GM12878 (cell line): ENCODE measurements around the gene MRGPRX1. TPM values are rescaled to one million over a fixed set of nuclear protein-coding genes. Genes with fewer than 3 reads are reported as not detected.

Experiments
- ATAC-seq: fragments of 200-7000 bp; cut with Tn5 transposase; 3 replicates; pipeline ENCODE4 v1.9.1; 2020; ENCODE audit warnings: mild to moderate bottlenecking, moderate library complexity
- BruUV-seq: library from RNA; stranded (reverse); fragments of 400-500 nt; replicated peaks from 2 replicates; lab custom pipeline; 2021; lab: Mats Ljungman, UMichigan
- CTCF ChIA-PET: fragments of 300-600 bp; sonication (Branson Sonifier 250); formaldehyde crosslinking; extraction: SDS; loops from one replicate; lab custom pipeline; 2021; ENCODE audit warnings: inconsistent platforms; lab: Yijun Ruan, JAX
- POLR2A ChIA-PET: fragments of 350-600 bp; formaldehyde crosslinking; extraction: SDS; loops from one replicate; lab custom pipeline; 2021; ENCODE audit warnings: inconsistent platforms; lab: Charles Lee
- RAD21 ChIA-PET: fragments of 300-600 bp; sonication (Branson Sonifier 250); formaldehyde crosslinking; loops from one replicate; lab custom pipeline; 2023; ENCODE audit warnings: antibody characterized with exemption; ENCODE audit not compliant: unreplicated experiment; lab: Charles Lee
- SMC1A ChIA-PET: fragments of 300-600 bp; sonication (Branson Sonifier 250); formaldehyde crosslinking; loops from one replicate; lab custom pipeline; 2023; ENCODE audit not compliant: unreplicated experiment, uncharacterized antibody; lab: Charles Lee
- DNase-seq: peaks from one replicate; pipeline ENCODE4 v3.0.0-alpha.2; 2011; ENCODE audit warnings: low read depth, low spot score
- FAIRE-seq: peaks from 3 replicates; lab custom pipeline; 2011; peaks lifted over from hg19 to GRCh38; lab: Jason Lieb, UNC
- H2AFZ ChIP-seq: 2 replicates; pipeline ENCODE4 v1.6.0; 2011; ENCODE audit warnings: low read depth, low read length, control low read depth; ENCODE audit not compliant: control insufficient read depth
- H3K27ac ChIP-seq: 2 replicates; pipeline ENCODE4 v1.5.1; 2011; ENCODE audit warnings: control low read depth; ENCODE audit not compliant: control insufficient read depth, insufficient read depth
- H3K27me3 ChIP-seq, 2 experiments: replicated peaks in 1 of 2; 2 replicates each; pipeline versions ENCODE4 v1.6.0 to v1.6.1; 2011; ENCODE audit warnings: low read length in 1 of 2; ENCODE audit not compliant: control insufficient read depth in 2 of 2, insufficient read depth in 2 of 2
- H3K36me3 ChIP-seq, 2 experiments: 2 replicates each; pipeline ENCODE4 v1.5.1; 2011; ENCODE audit warnings: low read length in 1 of 2; ENCODE audit not compliant: control insufficient read depth in 2 of 2, insufficient read depth in 2 of 2
- H3K4me1 ChIP-seq: 2 replicates; pipeline ENCODE4 v1.6.1; 2011; ENCODE audit warnings: mild to moderate bottlenecking, low read length, moderate library complexity, mixed read lengths; ENCODE audit not compliant: control insufficient read depth, insufficient read depth
- H3K4me2 ChIP-seq: 2 replicates; pipeline ENCODE4 v1.6.0; 2011; ENCODE audit warnings: control low read depth; ENCODE audit not compliant: control insufficient read depth, insufficient read depth
- H3K4me3 ChIP-seq: fragments of 200-600 bp; sonication (generic); 2 replicates; pipeline ENCODE4 v1.5.1; 2016
- H3K79me2 ChIP-seq: 2 replicates; pipeline ENCODE4 v1.6.0; 2011; ENCODE audit warnings: low read length; ENCODE audit not compliant: control insufficient read depth, insufficient read depth
- H3K9ac ChIP-seq: 2 replicates; pipeline ENCODE4 v1.8.0; 2011; ENCODE audit warnings: low read length, control low read depth, mixed read lengths; ENCODE audit not compliant: control insufficient read depth, insufficient read depth
- H3K9me3 ChIP-seq: replicated peaks from 3 replicates; pipeline ENCODE4 v1.5.1; 2011; ENCODE audit warnings: mild to moderate bottlenecking, low read length; ENCODE audit not compliant: control insufficient read depth, insufficient read depth
- H4K20me1 ChIP-seq: 2 replicates; pipeline ENCODE4 v1.6.0; 2011; ENCODE audit not compliant: control insufficient read depth, insufficient read depth
- ASH2L ChIP-seq: fragments of 300-600, 200-600 bp; sonication (generic); IDR thresholded peaks from 2 replicates; pipeline ENCODE4 v1.6.1; 2017; ENCODE audit warnings: low read depth, mild to moderate bottlenecking, borderline replicate concordance
- BHLHE40 ChIP-seq, 2 experiments: fragments of 450-650 bp in 1 of 2; IDR thresholded peaks; 2 replicates each; pipeline ENCODE4 v1.6.1; 2011 to 2017; ENCODE audit warnings: low read depth in 2 of 2, borderline replicate concordance in 1 of 2, improper control_type of control experiment in 1 of 2, low read length in 1 of 2, mild to moderate bottlenecking in 1 of 2
- SMAD5 ChIP-seq: IDR thresholded peaks from 2 replicates; pipeline ENCODE4 v1.6.1; 2016; ENCODE audit warnings: antibody characterized with exemption, low read depth
- TCF12 ChIP-seq: IDR thresholded peaks from 2 replicates; pipeline ENCODE4 v1.6.1; 2011; ENCODE audit warnings: low read depth, mild to moderate bottlenecking, low read length
- WRNIP1 ChIP-seq: IDR thresholded peaks from 2 replicates; pipeline ENCODE4 v1.6.1; 2011; ENCODE audit warnings: low read depth, low read length, improper control_type of control experiment, borderline replicate concordance
- ZSCAN29 ChIP-seq: fragments of 450-650 bp; IDR thresholded peaks from 2 replicates; pipeline ENCODE4 v1.6.1; 2017; ENCODE audit warnings: mild to moderate bottlenecking, moderate library complexity
- WGBS: methylation state at CpG from one replicate; pipeline ENCODE4 v1.1.6; 2016; ENCODE audit warnings: low lambda C conversion rate; ENCODE audit not compliant: insufficient replicate concordance, insufficient coverage; ENCODE audit errors: missing lambda C conversion rate; 5-methylcytosine and 5-hydroxymethylcytosine counted together
- in situ Hi-C: fragments of 300-500 bp; cut with MboI; formaldehyde crosslinking; loops from 9 replicates; pipeline ENCODE4 v1.14.3; 2018; ENCODE audit warnings: mixed read lengths
- intact Hi-C: fragments of 100-400 bp; cut with micrococcal nuclease; formaldehyde crosslinking; loops from one replicate; pipeline ENCODE4 v1.14.2; 2022; ENCODE audit not compliant: unreplicated experiment
- polyA plus RNA-seq, 11 experiments: library from polyadenylated mRNA; depleted of rRNA in 4 of 11; unstranded in 6 of 11; stranded (reverse) in 5 of 11; fragments of >200 nt; fragmentation: Nextera tagmentation in 4 of 11; fragmentation: Illumina TruSeq in 1 of 11; extraction: Ambion mirVana in 4 of 11; extraction: Trizol in 1 of 11; gene quantifications; 1 replicate in 1 of 11; 2 replicates in 10 of 11; pipeline versions ENCODE4 v1.2.1 to v1.2.3, GENCODE V29; 2011 to 2016; ENCODE audit warnings: inconsistent platforms in 2 of 11, missing spikeins in 2 of 11, low read depth in 1 of 11
- total RNA-seq, 4 experiments: library from RNA; depleted of rRNA in 3 of 4; stranded (reverse); fragments of >200 nt in 3 of 4; fragmentation: Illumina TruSeq in 1 of 4; extraction: Trizol in 1 of 4; gene quantifications; 2 replicates each; pipeline versions ENCODE4 v1.2.1 to v1.2.3, GENCODE V29; 2013 to 2021
- TF ChIP-seq, protein P1 (sequence below): IDR thresholded peaks from 2 replicates; pipeline ENCODE4 v1.6.1; 2012; ENCODE audit warnings: low read length, inconsistent platforms
- TF ChIP-seq, protein P2 (sequence below): IDR thresholded peaks from 2 replicates; pipeline ENCODE4 v1.6.1; 2011; ENCODE audit warnings: low read depth, mild to moderate bottlenecking, low read length, moderate library complexity, borderline replicate concordance; ENCODE audit errors: extremely low read depth

The MRGPRX1 gene
- total and polyA plus RNA-seq, 10 of the 15 experiments (the other 5 are each of a cell fraction or from before 2014, with no cell fraction given), result not detected

DNA sequence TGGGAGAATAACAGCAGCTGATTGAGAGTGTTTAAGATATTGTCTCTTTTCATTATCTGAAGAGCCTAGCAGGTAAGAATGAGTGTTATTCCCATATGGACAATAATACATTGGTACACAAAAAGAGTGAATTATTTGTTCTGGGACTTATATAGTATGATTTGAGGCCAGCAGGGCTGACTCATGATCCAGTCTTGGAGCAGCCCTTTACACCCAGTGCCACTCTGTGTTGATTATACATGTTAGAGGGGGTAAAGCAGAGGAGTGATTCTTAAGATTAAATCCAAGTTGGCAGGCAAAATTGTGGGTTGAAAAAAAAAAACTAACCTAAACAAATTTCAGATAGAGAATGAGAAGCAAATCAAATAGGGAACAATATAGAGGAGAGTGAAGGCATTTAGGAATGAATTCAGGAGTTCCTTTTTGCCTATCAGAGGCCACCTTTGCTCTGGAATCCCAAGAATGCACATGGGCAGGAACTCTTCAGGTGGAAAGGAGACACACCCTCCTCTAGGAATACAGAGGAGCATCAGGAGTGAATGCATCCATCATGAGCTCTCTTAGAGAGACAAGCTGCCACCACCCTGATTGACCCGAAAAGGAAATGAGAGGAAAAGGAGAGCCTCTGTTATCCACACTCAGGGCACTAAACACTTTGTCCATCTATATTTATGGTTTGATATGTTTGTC, 19.2 kb upstream of the MRGPRX1 start:
- H3K9ac ChIP-seq, result no peak overlapping the region
- no peaks in the 10 kb centered on the region for H3K9me3 ChIP-seq
- CTCF ChIA-PET, result interaction anchor here (0.6 kb wide), 1 partner anchor 183 kb away, joined by 3 read pairs; no protein-coding TSS in a partner anchor
- 40% methylated on average over 1 of the region's 1 CpG for WGBS
- no peak for ATAC-seq
- no peaks in the 10 kb centered on the region for H3K4me1 ChIP-seq
- POLR2A ChIA-PET, result no interaction called here
- TF ChIP-seq ASH2L (no peak), BHLHE40 (IDR thresholded peaks at IDR 0.05; ENCODE audit: borderline replicate concordance in 1 of 2, low read depth in 2 of 2, low read length in 1 of 2) (no peak), TCF12 (no peak), ZSCAN29 (no peak), WRNIP1 (no peak), SMAD5 (no peak)
- TF ChIP-seq, protein P1, sequence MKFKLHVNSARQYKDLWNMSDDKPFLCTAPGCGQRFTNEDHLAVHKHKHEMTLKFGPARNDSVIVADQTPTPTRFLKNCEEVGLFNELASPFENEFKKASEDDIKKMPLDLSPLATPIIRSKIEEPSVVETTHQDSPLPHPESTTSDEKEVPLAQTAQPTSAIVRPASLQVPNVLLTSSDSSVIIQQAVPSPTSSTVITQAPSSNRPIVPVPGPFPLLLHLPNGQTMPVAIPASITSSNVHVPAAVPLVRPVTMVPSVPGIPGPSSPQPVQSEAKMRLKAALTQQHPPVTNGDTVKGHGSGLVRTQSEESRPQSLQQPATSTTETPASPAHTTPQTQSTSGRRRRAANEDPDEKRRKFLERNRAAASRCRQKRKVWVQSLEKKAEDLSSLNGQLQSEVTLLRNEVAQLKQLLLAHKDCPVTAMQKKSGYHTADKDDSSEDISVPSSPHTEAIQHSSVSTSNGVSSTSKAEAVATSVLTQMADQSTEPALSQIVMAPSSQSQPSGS, result no peak
- TF ChIP-seq, protein P2, sequence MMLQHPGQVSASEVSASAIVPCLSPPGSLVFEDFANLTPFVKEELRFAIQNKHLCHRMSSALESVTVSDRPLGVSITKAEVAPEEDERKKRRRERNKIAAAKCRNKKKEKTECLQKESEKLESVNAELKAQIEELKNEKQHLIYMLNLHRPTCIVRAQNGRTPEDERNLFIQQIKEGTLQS, result no peak
- H3K79me2 ChIP-seq, result no peaks in the 10 kb centered on the region
- H4K20me1 ChIP-seq, result no peaks in the 10 kb centered on the region
- no peaks in the 10 kb centered on the region for H3K27me3 ChIP-seq
- RAD21 ChIA-PET, result no interaction called here
- no peaks in the 10 kb centered on the region for H3K36me3 ChIP-seq
- no peak overlapping the region for H2AFZ ChIP-seq
- no peak overlapping the region for H3K27ac ChIP-seq
- H3K4me2 ChIP-seq, result no peak overlapping the region
- in situ Hi-C loops, result no loop called here
- no peak for DNase-seq
- intact Hi-C loops, result no loop called here
- no peak for FAIRE-seq
- no peak overlapping the region for H3K4me3 ChIP-seq
- SMC1A ChIA-PET, result no interaction called here
- BruUV-seq, result no TSS peak
